GM20431 (cell line): ENCODE data around the gene NUB1.

Source experiments
- in situ Hi-C: fragments of 300-500 bp; cut with MseI, MboI; formaldehyde crosslinking; loops from one replicate; pipeline ENCODE4 v1.15.0; 2020; ENCODE audit warnings: low sequenced_read_pairs; ENCODE audit not compliant: unreplicated experiment

NUB1 gene

DNA sequence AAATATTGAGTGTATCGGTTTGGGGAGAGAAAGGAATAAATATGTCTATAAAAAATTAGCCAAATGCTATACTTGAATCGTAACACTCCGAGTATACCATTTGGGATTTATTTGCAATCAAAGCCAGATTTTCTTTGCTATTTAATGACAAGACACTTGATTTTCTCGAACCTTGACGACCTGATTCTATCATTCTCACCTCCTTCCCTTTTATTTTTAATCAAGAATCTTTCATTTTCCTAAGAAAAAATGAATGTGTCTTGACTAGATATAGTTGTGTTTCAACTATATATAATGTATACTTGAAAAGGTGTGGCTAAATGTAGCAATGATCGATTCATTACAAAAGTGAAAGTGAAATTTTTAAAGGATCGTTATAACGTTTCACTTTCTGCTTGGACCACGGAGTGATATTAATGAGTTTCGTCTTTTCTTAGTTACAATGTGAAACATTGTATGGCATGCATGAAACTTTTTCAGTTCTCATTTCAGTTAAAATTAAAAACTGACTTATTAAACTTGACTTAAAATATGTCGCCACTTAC is 562 bp downstream of the NUB1 start:
- in situ Hi-C loops, result no loop called here

DNA sequence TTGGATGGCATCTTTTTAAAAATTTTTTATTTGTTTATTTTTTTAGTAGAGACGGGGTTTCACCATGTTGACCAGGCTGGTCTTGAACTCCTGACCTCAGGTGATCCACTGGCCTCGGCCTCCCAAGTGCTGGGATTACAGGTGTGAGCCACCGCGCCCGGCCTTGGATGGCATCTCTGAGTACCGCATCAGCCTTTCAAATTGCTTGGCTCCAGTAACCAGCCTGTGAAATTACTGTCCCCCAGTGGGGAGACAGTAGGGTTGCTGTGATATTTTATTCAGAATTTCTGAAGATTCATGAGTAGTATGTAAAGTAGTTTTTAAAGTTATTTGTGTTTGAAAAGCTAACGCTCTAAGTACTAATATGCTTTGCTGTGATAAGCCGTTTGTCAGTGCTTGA is 1.2 kb downstream of the NUB1 start:
- in situ Hi-C loops, result no loop called here

DNA sequence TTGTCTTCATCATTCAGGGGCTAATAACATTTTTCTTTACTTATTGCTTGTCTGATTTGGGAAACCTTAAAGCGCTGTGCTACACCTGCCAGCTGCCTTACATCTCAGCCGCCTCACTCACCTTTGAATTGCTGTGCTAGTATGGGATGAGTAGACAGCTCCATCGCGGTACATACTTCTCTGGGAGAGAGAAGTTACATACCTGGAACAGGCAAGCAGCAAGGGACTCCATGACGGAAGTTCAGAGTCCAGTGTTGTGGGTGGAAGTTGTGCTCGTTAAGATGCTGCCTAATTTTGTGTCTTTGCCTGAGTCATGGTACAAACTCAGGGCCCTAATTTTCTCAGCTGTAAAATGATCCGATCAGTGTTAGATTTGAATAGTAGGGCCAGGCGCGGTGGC is 1.9 kb downstream of the NUB1 start:
- in situ Hi-C loops, result no loop called here

DNA sequence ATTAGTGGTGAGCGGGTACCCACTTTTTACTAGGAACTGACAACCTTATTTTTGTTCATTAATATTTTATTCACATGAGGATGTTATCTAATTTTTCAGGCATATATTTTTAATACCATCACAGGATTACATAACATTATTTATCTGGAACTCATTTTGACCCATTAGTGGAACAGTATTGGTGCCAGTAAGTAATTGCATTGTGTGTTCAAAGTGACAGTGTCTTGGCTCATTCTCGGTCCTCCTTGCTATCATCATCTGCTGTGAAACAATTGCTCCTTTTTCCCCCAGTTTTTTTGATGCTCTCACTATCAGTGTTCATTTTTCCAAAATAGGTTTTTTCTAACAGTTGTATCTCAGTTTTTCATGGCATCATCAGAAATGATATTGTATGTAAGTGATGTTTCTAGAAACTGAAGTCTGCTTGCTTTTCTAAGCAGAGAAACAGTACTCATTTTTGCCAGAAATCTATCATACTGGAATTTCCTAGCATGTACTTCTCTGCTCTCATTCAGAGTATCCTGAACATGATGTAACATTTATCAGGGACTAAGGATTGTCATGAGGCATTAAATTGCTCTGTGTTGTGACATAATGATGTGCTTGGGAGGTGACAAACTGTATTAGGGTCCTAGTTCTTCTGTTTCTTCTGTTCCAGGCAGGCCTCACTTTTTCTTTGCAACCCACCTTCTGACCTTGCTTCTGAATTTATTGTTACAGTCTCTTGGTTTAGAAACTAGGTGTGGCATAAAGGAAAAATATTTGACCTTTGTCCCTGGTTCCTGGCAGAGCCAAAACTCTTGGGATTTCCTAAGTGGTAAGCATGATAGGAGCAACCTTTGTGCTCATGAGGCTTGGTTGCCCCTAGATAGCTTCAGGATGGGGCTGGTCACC is 4.2 kb downstream of the NUB1 start:
- in situ Hi-C loops, result no loop called here

DNA sequence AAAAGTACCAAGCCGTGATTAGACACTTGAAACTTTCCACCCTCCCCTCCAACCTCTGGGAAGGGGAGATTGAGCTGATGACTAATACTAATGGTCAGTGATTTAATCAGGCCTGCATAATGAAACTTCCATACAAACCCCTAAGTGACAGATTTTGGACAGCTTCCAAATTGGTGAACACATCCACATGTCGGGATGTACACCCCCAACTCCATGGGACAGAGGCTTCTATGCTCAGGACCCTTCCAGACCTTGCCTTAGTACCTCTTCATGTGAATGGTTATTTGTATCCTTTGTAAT is 4.8 kb downstream of the NUB1 start:
- in situ Hi-C loops, result no loop called here

DNA sequence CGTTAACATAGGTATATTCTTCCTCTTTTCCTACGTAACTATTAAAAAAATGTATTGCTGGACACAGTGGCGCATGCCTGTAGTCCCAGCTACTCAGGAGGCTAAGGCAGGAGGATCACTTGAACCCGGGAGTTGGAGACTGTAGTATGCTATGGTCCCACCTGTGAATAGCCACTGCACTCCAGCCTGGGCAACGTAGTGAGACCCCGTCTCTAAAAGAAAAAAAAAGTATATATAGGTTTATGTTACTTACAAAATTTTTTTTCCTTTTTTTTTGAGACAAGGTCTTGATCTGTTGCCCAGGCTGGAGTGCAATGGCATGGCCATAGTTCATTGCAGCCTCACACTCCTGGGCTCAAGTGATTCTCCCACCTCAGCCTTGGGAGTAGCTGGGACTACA is 5.6 kb downstream of the NUB1 start:
- in situ Hi-C loops, result no loop called here

DNA sequence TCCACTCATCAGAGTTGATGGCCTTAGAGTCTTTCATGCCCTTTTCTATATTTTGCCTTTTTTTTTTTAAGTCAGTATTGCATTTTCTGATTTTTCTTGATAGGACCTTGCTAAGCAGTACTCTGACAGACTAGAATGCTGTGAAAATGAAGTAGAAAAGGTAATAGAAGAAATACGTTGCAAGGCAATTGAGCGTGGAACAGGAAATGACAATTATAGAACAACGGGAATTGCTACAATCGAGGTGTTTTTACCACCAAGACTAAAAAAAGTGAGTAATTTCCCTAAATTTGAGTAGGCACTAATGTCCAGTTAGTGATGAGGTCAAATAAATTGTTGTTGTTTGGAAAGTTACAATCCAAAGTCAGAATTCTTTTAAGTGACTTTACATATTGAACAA is 7.4 kb downstream of the NUB1 start:
- in situ Hi-C loops, result no loop called here

DNA sequence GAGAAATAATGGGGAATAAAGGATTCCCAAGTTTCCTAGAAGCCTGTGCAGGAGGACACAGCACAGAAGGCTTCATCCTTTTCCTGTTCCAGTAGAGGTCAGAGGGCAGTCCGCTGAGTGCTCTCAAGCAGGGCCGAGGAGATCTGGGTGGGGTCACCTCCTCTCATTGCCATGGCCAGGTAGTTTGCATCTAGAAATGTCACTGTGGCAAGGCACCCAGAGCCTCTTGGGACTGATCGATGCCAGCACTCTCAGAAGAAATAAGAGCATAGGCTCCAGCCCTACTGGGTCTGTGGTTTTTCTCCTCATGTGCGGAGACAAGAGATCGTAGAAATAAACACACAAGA is 7.9 kb downstream of the NUB1 start:
- in situ Hi-C loops, result no loop called here

DNA sequence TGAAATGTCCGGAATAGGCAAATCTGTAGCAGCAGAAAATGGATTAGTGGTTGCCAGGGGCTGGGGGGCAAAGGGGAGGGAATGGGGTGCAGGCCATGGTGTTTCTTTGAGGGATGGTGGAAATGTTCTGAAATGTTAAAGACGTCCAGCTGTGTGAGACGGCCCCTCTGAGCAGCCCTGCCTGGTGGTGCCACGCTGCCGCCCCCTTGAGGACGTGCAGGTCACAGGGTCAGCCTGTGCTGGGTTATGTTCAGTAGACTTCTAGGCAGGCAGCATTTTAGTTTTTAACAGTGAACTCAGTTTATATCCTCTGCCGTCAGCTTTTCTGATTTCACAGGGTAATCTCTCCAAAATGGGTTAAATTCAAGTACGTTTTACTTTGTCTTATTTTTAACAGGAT is 9.4 kb downstream of the NUB1 start:
- in situ Hi-C loops, result loop anchor here (25.0 kb wide), 1 partner anchor 411 kb away; no protein-coding TSS in a partner anchor

DNA sequence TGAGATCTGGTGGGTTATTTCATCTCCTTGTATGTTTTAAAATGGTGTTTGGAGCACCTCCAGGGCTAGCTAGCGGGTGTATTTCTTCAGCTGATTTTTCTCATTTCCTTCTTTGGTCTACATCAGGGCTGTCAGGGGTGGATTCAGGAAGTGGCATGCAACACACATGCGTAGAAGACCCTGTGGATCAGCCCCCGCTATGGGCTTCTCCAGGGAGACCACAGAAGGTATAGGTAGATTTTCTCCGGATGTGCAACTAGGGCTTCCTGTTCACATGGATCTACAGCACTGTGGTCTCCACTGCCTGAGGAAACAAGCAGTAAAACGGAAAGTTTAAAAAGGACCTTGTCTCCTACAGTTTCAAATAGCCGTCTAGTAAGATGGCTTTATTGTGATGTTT is 10.4 kb downstream of the NUB1 start:
- in situ Hi-C loops, result loop anchor here (25.0 kb wide), 1 partner anchor 410 kb away; no protein-coding TSS in a partner anchor

DNA sequence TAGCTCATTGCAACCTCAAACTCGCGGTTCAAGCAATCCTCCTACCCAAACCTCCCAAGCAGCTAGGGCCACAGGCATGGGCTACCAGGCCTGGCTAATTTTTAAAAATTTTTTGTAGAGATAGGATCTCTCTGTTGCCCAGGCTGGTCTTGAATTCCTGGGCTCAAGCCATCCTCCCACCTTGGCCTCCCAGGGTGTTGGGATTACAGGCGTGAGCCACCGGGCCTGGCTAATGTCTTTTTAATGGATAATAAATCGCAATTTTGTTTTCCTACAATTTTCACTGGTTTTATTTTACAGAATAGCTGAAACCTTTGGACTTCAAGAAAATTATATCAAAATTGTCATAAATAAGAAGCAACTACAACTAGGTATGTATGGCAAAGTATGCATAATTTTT is 10.9 kb downstream of the NUB1 start:
- in situ Hi-C loops, result loop anchor here (25.0 kb wide), 1 partner anchor 410 kb away; no protein-coding TSS in a partner anchor

DNA sequence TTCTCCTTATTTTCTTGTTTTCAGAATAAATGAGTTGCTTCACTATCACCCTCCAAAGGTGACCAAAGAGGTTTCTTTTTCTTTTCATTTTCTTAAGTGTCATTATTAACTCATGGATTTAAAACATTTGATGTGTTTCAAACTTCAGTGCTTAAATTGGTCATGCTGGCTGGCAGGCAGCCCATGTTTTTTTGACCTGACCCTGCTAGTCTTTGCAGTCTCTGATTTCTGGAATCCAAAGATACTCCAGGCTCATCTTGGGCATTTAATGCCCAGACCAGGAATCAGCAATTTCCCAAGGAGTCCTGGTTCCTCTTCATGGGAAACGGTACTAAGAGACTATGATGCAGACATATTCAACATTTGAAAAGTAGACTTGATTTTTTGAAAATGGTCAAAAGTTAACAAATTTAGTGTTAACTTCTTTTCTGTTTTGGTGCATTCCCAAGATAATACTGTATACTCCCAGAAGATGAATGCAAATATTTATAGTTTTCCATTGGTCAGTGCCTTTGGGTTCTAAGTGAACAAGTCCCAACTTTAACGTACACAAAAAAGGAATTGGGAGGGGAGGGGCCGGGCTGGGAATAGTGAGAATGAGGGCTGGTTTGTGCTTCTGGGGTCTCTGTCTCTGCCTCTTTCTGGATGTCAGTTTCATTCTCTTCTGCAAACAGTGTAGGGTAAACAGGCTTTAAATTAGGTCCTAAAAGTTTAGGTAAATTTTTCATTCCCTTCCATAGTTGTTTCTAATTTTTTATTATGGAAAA is 19.8 kb downstream of the NUB1 start:
- in situ Hi-C loops, result loop anchor here (25.0 kb wide), 1 partner anchor 401 kb away; no protein-coding TSS in a partner anchor

DNA sequence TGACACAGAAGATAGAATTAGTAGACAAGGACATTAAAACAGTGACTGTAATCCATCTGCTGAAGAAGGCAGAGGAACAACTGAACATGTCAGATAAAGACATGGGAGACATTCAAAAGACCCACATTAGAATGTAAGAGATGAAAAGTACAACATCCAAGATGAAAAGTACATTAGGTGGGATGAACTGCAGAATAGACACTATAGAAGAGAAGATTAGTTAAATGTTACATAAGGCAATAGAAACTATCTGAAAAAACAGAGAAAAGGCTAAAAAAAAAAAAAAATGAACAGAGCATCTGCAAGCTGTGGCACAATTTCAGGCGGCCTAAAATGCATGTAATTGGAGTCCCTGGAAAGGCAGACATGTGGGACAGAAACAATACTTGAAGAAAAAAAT is 21.6 kb downstream of the NUB1 start:
- in situ Hi-C loops, result loop anchor here (25.0 kb wide), 1 partner anchor 399 kb away; no protein-coding TSS in a partner anchor

DNA sequence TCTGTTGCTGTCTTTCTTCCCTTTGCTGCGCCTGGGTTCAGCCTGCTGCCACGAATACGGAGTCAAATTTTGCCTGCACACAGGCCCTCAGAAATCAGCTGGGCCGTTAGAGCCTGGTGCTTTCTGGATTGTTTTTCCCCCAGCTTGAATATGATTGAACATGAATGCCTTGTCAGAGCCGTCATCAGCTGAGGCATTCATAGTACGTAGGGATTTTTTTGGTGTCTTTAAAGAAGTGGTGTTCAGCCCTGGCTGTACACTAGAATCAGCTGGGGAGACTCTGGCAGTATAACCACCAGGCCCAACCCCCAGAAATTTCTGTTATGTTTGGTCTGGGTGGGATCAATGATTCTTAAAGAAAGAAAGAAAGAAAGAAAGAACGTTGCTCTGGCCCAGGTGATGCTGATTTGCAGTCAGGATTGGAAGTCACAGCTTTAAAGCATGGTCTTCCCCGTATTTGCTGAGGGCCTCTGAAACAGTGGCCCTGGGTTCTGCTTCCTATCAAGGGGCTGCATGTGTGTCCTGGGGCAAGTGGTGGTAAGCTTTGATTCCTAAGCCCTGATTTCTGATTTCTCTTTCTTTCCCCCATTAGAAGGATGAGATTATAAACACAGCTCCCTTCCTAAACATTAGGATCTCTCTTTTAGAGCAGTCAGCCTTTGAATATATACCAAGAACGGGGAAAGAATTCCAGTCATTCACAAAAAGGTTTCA is 24.7 kb downstream of the NUB1 start:
- in situ Hi-C loops, result loop anchor here (25.0 kb wide), 1 partner anchor 396 kb away; no protein-coding TSS in a partner anchor

DNA sequence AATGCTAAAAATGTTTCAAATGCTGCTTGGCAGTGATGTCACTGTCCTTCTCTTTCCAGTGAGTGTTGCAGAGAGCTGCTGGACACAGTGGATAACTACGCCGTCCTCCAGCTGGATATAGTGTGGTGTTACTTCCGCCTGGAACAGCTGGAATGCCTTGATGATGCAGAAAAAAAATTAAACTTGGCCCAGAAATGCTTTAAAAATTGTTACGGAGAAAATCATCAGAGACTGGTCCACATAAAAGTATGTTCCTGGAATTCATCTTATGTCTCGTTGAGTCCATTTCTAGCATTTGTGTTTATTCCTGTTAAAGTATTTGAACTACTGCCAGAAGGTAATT is 25.2 kb downstream of the NUB1 start:
- in situ Hi-C loops, result loop anchor here (25.0 kb wide), 1 partner anchor 395 kb away; no protein-coding TSS in a partner anchor

DNA sequence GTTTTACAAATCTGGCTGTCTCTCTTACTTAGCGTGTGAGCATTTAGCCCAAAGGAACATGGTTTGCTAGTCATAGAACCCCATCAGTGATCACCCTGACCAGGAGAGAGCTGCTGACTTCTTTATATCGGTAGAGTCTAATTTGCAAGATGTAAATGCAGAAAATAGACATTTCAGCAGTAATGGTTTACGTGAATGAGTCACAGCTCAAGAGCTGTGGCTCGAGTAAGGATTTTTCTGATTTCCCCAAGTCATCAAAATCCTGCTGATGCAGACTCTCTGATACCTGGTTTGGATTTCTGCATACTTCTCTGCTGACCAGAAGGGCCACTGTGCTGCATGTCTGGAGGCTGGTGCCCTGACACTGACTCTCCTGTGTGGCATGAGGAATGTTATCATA is 25.7 kb downstream of the NUB1 start:
- in situ Hi-C loops, result loop anchor here (25.0 kb wide), 1 partner anchor 395 kb away; no protein-coding TSS in a partner anchor

DNA sequence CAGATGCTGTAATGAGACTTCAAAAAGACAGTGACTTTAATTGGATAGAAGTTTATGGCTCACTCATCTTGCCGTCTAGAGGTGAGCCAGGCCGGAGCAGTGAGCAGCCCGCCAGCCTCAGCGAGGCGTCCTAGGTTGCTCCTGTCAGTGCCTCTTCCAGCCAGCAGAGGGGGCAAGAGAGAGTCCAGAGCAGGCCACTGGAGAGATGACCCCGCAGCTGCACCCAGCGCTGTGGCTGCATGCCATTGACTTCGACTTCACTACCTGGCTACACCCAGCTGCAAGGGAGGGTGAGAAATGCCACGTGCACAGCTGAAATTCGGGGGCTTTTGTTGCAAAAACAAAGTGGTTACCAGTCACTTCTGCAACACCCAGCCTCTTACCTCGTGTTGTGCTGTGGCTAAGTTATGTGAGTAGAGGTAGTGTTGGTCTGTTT is 26.5 kb downstream of the NUB1 start:
- in situ Hi-C loops, result loop anchor here (25.0 kb wide), 1 partner anchor 394 kb away; no protein-coding TSS in a partner anchor

DNA sequence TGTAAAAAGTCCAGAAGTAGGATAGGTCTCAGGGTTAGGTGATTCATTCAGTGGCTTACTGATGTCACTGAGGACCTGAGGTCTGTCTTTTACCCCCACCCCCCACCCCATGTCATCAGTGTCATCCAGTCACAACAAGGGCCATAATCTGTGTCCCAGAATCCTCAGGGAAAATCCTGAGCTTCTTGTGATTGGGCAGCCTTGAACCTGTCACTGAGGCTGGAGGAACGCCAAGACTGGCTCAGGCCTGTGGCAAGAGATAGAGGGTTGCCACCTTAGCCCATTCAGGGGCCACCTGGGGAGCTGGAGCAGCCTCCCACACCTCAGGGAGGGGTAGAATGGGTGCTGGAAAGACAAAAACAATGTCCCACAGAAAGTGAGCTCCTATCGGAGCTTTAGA is 29.7 kb downstream of the NUB1 start:
- in situ Hi-C loops, result loop anchor here (25.0 kb wide), 1 partner anchor 391 kb away; no protein-coding TSS in a partner anchor

DNA sequence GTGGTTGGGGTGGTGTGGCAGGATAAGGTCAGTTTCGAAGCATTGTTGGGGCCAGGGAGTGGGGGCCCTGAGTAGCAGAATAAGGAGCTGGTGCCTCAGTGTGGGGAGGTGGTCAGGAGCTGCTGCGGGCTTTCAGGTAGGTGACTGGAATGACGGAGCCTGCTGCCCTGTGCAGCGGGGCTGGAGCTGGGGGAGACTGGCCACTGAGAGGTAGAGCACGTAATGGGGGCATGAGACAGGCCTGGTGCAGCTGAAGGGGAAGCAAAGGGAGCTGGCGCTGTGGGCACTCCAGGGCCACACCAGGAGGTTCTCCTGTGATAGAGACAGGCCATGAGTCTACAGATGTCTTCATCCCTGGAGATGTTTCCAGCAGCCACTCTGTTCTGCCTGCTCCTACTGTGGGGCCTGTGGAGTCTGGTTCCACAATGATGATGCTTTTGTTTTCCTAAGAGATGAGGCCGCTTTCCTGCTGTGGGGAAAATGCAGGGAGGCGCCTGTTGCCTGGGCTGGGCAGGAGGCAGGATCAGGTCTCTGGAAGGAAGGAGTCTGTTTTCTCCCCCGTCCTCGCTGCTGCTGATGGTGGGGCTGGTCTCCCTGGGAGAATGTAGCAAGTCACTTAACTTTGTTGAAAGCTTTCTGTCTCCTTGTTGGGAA is 31.1 kb downstream of the NUB1 start:
- in situ Hi-C loops, result loop anchor here (25.0 kb wide), 1 partner anchor 390 kb away; no protein-coding TSS in a partner anchor
